ENCODE data around the gene STAMBP. TPM values are rescaled to one million over a fixed set of nuclear protein-coding genes. Genes with fewer than 3 reads are reported as not detected.
"Not testable (repeated sequence)": the region's sequence is repeated elsewhere in the genome, so short reads cannot be mapped to it uniquely, and the experiment has no call there.

STAMBP gene
- total RNA-seq, 1 donor from 2014 or later: 39.1 TPM

DNA sequence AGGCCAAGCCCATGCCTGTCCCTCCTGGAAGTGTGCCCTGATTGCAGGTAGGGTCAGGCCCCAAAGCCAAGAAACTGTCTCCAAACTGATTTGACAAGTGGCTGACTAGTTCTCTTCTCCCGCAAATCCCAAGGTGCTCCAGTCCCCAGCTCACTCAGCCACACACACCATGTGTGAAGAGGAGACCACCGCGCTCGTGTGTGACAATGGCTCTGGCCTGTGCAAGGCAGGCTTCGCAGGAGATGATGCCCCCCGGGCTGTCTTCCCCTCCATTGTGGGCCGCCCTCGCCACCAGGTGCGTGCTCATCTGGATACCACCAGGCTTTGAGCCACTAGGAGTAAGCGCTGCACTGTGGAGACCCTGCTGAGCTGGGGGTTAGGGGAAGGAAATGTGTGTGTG is 72.4 kb downstream of the STAMBP start:
- no peaks in the 10 kb centered on the region for H3K27me3 Mint-ChIP-seq (ENCODE audit: unreplicated experiment)
- no peak overlapping the region for H3K4me3 Mint-ChIP-seq (ENCODE audit: unreplicated experiment)
- TF ChIP-seq, protein P1, sequence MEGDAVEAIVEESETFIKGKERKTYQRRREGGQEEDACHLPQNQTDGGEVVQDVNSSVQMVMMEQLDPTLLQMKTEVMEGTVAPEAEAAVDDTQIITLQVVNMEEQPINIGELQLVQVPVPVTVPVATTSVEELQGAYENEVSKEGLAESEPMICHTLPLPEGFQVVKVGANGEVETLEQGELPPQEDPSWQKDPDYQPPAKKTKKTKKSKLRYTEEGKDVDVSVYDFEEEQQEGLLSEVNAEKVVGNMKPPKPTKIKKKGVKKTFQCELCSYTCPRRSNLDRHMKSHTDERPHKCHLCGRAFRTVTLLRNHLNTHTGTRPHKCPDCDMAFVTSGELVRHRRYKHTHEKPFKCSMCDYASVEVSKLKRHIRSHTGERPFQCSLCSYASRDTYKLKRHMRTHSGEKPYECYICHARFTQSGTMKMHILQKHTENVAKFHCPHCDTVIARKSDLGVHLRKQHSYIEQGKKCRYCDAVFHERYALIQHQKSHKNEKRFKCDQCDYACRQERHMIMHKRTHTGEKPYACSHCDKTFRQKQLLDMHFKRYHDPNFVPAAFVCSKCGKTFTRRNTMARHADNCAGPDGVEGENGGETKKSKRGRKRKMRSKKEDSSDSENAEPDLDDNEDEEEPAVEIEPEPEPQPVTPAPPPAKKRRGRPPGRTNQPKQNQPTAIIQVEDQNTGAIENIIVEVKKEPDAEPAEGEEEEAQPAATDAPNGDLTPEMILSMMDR (IDR thresholded peaks at IDR 0.05): no peak
- H3K36me3 Mint-ChIP-seq (ENCODE audit: unreplicated experiment): peaks cover 20% of the 10 kb centered on the region
- peak; percentile 79 for DNase-seq (ENCODE audit: extremely low spot score, unreplicated experiment)
- no peaks in the 10 kb centered on the region for H3K9me3 Mint-ChIP-seq (ENCODE audit: unreplicated experiment)
- peaks cover 30% of the 10 kb centered on the region for H3K4me1 Mint-ChIP-seq (ENCODE audit: unreplicated experiment)
- H3K27ac Mint-ChIP-seq (ENCODE audit: unreplicated experiment): no peak overlapping the region

DNA sequence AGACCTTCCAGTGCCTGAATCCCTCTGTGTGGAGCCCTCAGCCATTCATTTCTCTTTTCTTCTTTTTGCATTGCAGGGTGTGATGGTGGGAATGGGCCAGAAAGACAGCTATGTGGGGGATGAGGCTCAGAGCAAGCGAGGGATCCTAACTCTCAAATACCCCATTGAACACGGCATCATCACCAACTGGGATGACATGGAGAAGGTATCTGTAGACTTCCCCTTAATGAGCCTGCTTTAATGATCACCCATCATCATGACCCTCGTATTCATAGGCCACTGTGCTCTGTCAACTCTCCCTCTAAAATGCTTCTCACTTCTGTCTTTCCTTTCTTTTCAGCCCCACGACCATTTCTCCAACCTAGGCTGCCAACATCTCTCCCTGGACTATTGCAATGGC is 73.5 kb downstream of the STAMBP start:
- Mint-ChIP-seq H3K9me3 (ENCODE audit: unreplicated experiment) (no peaks in the 10 kb centered on the region), H3K27ac (ENCODE audit: unreplicated experiment) (no peak overlapping the region), H3K36me3 (ENCODE audit: unreplicated experiment) (peaks cover 22% of the 10 kb centered on the region), H3K4me1 (ENCODE audit: unreplicated experiment) (peaks cover 24% of the 10 kb centered on the region), H3K27me3 (ENCODE audit: unreplicated experiment) (no peaks in the 10 kb centered on the region), H3K4me3 (ENCODE audit: unreplicated experiment) (no peak overlapping the region)
- TF ChIP-seq, protein P1 (IDR thresholded peaks at IDR 0.05): no peak
- peak; percentile 27 for DNase-seq (ENCODE audit: extremely low spot score, unreplicated experiment)

DNA sequence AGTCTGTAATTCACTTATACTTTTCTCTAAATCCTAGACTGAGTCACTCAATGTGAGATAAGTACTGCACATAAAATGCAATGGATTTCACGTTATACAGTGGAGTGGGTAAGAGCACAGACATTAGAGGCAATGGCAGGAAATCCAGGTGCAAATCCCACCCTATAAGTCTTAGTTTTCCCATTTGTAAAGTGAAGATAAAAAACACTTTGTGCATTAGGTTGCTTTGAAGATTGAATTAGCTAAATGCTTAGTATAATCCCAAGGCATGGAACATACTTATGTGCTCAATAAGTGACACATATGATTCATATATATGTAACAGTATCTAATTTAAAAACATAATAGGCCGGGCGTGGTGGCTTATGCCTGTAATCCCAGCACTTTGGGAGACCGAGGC is 74.6 kb downstream of the STAMBP start:
- no peaks in the 10 kb centered on the region for H3K27me3 Mint-ChIP-seq (ENCODE audit: unreplicated experiment)
- H3K4me3 Mint-ChIP-seq (ENCODE audit: unreplicated experiment): no peak overlapping the region
- no peak overlapping the region for H3K27ac Mint-ChIP-seq (ENCODE audit: unreplicated experiment)
- peaks cover 25% of the 10 kb centered on the region for H3K4me1 Mint-ChIP-seq (ENCODE audit: unreplicated experiment)
- TF ChIP-seq, protein P1 (IDR thresholded peaks at IDR 0.05): no peak
- no peak for DNase-seq (ENCODE audit: extremely low spot score, unreplicated experiment)
- H3K36me3 Mint-ChIP-seq (ENCODE audit: unreplicated experiment): peaks cover 17% of the 10 kb centered on the region
- no peaks in the 10 kb centered on the region for H3K9me3 Mint-ChIP-seq (ENCODE audit: unreplicated experiment)

DNA sequence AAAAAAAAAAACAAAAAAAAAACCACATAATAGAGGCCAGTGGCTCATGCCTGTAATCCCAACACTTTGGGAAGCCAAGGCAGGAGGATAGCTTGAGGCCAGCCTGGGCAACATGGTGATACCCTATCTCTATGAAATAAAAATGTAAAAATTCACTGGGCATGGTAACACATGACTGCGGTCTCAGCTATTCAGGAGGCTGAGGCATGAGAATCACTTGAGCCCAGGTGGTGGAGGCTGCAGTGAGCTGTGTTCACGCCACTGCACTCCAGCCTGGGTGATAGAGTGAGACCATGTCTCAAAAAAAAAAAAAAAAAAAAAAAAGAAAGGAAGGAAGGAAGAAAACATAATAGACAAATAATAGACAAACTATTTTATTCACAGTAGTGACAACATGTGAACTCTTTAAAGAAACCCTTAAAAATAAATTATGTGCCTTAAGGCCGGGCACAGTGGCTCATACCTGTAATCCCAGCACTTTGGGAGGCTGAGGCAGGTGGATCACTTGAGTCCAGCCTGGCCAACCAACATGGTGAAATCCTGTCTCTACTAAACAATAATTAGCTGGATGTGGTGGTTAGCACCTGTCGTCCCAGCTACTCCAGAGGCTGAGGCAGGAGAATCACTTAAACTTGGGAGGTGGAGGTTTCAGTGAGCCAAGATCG is 75.3 kb downstream of the STAMBP start:
- not testable (repeated sequence) for H3K9me3 Mint-ChIP-seq (ENCODE audit: unreplicated experiment); H3K4me3 Mint-ChIP-seq (ENCODE audit: unreplicated experiment); H3K27ac Mint-ChIP-seq (ENCODE audit: unreplicated experiment); H3K27me3 Mint-ChIP-seq (ENCODE audit: unreplicated experiment)
- DNase-seq (ENCODE audit: extremely low spot score, unreplicated experiment): peak; percentile 15
- H3K36me3 Mint-ChIP-seq (ENCODE audit: unreplicated experiment): peaks cover 21% of the 10 kb centered on the region
- H3K4me1 Mint-ChIP-seq (ENCODE audit: unreplicated experiment): peaks cover 27% of the 10 kb centered on the region

DNA sequence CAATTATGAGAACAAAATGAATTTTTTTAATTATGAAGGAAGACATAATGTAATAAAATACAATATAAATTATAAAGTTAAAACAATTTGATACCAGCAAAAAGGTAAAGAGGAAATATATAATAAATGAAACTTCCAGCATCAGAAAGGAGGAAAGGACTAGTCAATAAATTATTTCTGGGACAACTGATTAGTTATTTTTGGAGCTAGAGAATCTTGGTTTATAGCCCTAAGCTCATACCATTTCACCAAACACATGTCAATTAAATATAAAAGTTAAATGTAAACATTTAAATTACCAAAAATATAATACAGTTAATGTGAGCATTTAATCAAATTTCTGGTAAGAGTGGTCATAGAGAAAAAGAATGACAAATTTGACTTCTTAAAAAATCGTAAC is 76.2 kb downstream of the STAMBP start:
- Mint-ChIP-seq H3K9me3 (ENCODE audit: unreplicated experiment) (no peaks in the 10 kb centered on the region), H3K27me3 (ENCODE audit: unreplicated experiment) (no peaks in the 10 kb centered on the region), H3K27ac (ENCODE audit: unreplicated experiment) (no peak overlapping the region), H3K4me3 (ENCODE audit: unreplicated experiment) (no peak overlapping the region), H3K36me3 (ENCODE audit: unreplicated experiment) (peaks cover 22% of the 10 kb centered on the region), H3K4me1 (ENCODE audit: unreplicated experiment) (peaks cover 22% of the 10 kb centered on the region)
- TF ChIP-seq, protein P1 (IDR thresholded peaks at IDR 0.05): no peak
- DNase-seq (ENCODE audit: extremely low spot score, unreplicated experiment): no peak

All from osteocyte (in vitro differentiated cells).